ENCODE measurements around the gene SRGN.
"Not testable (repeated sequence)": the region's sequence is repeated elsewhere in the genome, so short reads cannot be mapped to it uniquely, and the experiment has no call there.

Gene SRGN

GRCh38 chr10:69141304-69141703 is 53.4 kb downstream of the SRGN start:
- DNase-seq (ENCODE audit: low spot score): no peak

GRCh38 chr10:69142074-69142473 is 54.2 kb downstream of the SRGN start:
- DNase-seq (ENCODE audit: low spot score): not testable (repeated sequence)

- DNase-seq (ENCODE audit: low spot score): no peak
Measured at GRCh38 chr10:69142983-69143382, 55.1 kb downstream of the SRGN start.

GRCh38 chr10:69145329-69145728 is 57.4 kb downstream of the SRGN start:
- DNase-seq (ENCODE audit: low spot score): no peak

GRCh38 chr10:69145864-69146263 is 58.0 kb downstream of the SRGN start:
- DNase-seq (ENCODE audit: low spot score): no peak

- DNase-seq (ENCODE audit: low spot score): no peak
Measured at GRCh38 chr10:69146759-69147158, 58.9 kb downstream of the SRGN start.

- peak; percentile 43 for DNase-seq (ENCODE audit: low spot score)
Measured at GRCh38 chr10:69151984-69152383, 64.1 kb downstream of the SRGN start.

GRCh38 chr10:69153227-69153626 is 65.3 kb downstream of the SRGN start:
- no peak for DNase-seq (ENCODE audit: low spot score)

Data from hematopoietic multipotent progenitor cell treated with erythropoietin and hydrocortisone succinate and interleukin-3 and kit ligand, for 17 days (in vitro differentiated cells).